GM21360 (cell line): ENCODE measurements around the gene NCAPG2.
"Not testable (repeated sequence)": the region's sequence is repeated elsewhere in the genome, so short reads cannot be mapped to it uniquely, and the experiment has no call there.

ENCODE experiments used
- ATAC-seq: cut with Tn5 transposase; IDR thresholded peaks from one replicate; pipeline ENCODE4 v1.9.1; 2021; ENCODE audit warnings: mild to moderate bottlenecking, moderate library complexity; ENCODE audit not compliant: unreplicated experiment

Gene NCAPG2

GRCh38 chr7:158676171-158676840 lies 28.3 kb downstream of the NCAPG2 start:
- no peak for ATAC-seq

GRCh38 chr7:158672975-158673374 lies 31.6 kb downstream of the NCAPG2 start:
- no peak for ATAC-seq

GRCh38 chr7:158668086-158668485 lies 36.5 kb downstream of the NCAPG2 start:
- ATAC-seq: not testable (repeated sequence)

- ATAC-seq: not testable (repeated sequence)
Observed at GRCh38 chr7:158666966-158667678, 37.5 kb downstream of the NCAPG2 start.

GRCh38 chr7:158666401-158666800 lies 38.2 kb downstream of the NCAPG2 start:
- ATAC-seq: no peak

GRCh38 chr7:158664406-158664805 lies 40.2 kb downstream of the NCAPG2 start:
- ATAC-seq: no peak

GRCh38 chr7:158663428-158663741 lies 41.2 kb downstream of the NCAPG2 start:
- ATAC-seq: no peak

- ATAC-seq: no peak
Observed at GRCh38 chr7:158662610-158663427, 41.8 kb downstream of the NCAPG2 start.

- no peak for ATAC-seq
Observed at GRCh38 chr7:158658475-158658874, 46.1 kb downstream of the NCAPG2 start.

- peak; percentile 40 for ATAC-seq
Observed at GRCh38 chr7:158657189-158657746, 47.3 kb downstream of the NCAPG2 start.

GRCh38 chr7:158655931-158656441 lies 48.6 kb downstream of the NCAPG2 start:
- ATAC-seq: peak; percentile 98

- ATAC-seq: no peak
Observed at GRCh38 chr7:158655507-158655906, 49.1 kb downstream of the NCAPG2 start.

- no peak for ATAC-seq
Observed at GRCh38 chr7:158651968-158652565, 52.5 kb downstream of the NCAPG2 start.

- ATAC-seq: no peak
Observed at GRCh38 chr7:158650821-158651225, 53.8 kb downstream of the NCAPG2 start.

GRCh38 chr7:158649279-158649678 lies 55.3 kb downstream of the NCAPG2 start:
- no peak for ATAC-seq

- ATAC-seq: no peak
Observed at GRCh38 chr7:158648787-158649186, 55.8 kb downstream of the NCAPG2 start.

GRCh38 chr7:158648168-158648567 lies 56.4 kb downstream of the NCAPG2 start:
- no peak for ATAC-seq

GRCh38 chr7:158647475-158647792 lies 57.2 kb downstream of the NCAPG2 start:
- ATAC-seq: no peak

- ATAC-seq: peak; percentile 64
Observed at GRCh38 chr7:158646766-158647474, 57.7 kb downstream of the NCAPG2 start.

- ATAC-seq: no peak
Observed at GRCh38 chr7:158645842-158646241, 58.8 kb downstream of the NCAPG2 start.
